Measurements from ENCODE around the gene GALNT17.

DNA sequence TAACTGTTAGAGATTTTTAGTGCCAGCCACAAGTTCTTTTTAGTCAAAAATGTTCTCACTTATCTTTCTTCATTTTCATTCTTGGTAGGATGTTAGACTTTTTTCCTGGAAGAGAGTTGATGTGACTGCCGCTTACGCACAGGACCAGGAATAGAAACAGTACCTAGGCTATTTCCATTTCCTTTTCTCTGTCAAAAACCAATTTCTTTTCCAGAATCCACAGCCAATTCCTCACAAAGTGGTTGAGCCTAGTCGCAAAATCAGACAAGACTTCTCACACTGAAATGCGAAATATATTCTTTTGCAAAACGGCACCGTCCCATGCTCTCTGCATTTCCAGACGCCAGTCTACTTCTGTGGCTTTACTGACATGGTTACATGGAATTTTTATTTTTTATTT, 394.2 kb downstream of the GALNT17 start:
- TF ChIP-seq POLR2AphosphoS5 (IDR thresholded peaks at IDR 0.05; ENCODE audit: borderline replicate concordance, low read depth, low read length) (no peak), EZH2 (IDR thresholded peaks at IDR 0.05) (no peak)
